Fibroblast of skin of right quadriceps (primary cell): ENCODE data around the gene RHAG.

ENCODE experiments used
- DNase-seq: peaks from one replicate; pipeline ENCODE4 v3.0.0-alpha.2; 2013

The RHAG gene

DNA sequence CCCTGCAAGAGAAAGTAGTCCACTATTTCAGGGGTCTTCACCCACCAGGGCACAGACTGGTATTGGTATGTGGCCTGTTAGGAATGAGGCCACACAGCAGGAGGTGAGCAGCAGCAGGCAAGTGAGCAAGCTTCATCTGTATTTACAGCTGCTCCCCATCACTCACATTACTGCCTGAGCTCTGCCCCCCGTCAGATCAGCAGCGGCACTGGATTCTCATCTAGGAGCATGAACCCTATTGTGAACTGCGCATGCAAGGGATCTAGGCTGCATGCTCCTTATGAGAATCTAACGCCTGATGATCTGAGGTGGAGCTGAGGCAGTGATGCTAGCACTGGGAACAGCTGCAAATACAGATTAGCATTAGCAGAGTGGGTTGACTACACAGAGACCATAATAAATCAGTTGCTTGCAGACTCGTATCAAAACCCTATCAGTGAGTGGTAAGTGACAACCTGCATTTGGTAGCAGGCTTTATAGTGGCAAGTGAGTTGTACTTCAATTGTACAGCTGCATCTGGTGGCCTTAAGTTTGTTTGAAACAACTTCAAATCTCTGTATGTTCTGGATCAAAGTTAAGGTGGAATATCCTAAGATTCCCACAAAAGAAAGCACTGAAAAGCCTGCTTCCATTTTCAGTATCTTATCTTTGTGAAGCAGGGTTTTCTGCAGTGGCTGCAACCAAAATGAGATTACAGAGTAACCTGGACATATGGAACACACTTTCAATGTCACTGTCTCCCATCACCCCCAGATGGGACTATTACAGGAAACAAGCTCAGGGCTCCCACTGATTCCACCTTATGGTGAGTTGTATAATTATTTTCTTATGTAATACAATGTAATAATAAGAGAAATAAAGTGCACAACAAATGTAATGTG is 73.4 kb downstream of the RHAG start:
- no peak for DNase-seq

DNA sequence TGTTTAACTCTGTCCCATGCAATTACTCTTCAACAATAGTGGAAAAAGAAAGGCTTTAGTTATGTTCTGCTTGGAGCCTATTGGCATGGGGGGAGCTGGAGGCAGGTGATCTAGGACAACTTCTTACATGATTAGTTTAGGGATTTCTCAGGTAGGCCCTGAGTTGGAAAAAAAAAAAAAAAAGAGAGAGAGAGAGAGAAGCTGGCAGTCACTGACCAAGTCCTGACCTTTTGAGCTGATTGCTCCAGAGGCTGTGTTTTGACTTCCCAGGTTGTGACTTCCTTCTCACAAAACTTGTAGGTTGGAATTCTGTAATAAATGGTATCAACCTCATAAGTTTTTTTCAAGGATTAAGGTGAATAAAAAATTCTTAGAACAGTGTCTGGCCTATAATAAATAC is 78.4 kb downstream of the RHAG start:
- no peak for DNase-seq

DNA sequence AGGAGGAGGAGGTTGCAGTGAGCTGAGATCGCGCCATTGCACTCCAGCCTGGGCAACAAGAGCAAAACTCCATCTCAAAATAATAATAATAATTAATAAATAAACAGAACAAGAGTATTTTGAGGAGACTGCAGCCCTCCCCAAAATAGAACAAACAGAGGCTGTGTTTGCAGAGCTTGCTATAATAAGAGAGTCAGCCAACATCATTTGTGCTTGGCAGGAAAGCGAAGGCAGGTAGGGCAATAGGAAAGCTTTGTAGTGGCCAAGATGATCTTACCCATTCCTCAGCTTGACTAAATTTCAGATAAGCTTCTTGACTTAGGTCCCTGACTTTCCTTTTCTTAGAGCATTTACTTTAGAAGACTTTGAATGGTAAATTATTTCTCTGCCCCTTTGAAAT is 79.5 kb downstream of the RHAG start:
- no peak for DNase-seq

DNA sequence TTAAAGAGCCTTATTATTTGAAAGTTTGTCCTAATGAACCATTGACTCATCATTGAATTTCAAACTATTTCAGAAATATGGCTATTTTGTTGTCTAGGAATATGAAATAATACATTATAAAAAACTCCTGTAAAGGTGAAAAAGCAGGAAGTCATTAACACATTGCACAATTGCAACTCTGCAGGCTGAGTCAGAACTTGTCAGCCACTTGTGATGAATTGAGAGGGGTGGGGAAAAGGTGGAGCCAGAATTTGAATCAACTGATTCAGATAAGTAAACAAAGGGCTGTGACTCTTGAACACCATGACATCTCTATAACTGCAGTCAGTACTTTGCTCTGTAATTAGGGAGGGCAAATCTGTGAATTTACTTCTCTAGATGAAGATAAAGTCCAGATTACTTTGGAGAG is 80.2 kb downstream of the RHAG start:
- peak; percentile 66 for DNase-seq

DNA sequence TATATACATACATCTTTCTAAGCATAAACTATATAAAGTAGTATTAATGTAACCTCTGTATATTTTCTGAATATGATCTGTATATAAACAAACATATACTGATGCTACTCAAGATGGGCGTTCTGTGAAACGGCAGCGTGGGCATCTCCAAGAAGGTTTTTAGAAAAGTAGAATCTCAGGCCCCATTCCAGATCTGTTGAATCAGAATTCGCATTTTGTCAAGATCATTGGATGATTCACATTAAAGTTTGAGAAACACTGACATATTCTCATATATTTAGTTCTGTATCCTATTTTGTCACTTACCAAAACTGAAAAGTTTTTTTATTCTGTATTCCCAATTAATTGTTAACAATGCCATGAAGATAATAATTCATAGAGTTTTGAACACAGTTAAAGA is 80.7 kb downstream of the RHAG start:
- DNase-seq: no peak
